Measurements from ENCODE around the gene CNGB1.

CNGB1 gene

DNA sequence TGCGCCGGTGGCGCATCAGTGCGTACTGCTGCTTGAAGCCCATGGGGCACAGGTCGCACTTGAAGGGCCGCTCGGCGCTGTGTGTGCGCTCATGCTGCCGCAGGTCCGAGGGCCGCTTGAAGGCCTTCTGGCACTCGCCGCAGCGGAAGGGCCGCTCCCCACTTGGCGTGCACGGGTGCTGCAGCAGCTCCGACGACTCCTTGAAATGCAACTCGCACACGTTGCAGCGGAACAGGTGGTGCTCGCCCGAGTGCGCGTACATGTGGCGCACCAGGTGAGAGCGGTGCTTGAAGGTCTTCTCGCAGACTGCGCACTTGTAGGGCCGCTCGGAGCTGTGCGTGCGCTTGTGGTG is 26.2 kb upstream of the CNGB1 start:
- Histone ChIP-seq H3K9ac (ENCODE audit: low read length) (no peak overlapping the region), H3K36me3 (ENCODE audit: control insufficient read depth in 1 of 2, insufficient read depth in 2 of 2, low read length in 2 of 2) (peaks cover 17 to 31% of the 10 kb centered on the region in 2 experiments), H3K9me3 (ENCODE audit: insufficient read depth, low read depth, low read length) (no peaks in the 10 kb centered on the region), H3K4me1 (ENCODE audit: control insufficient read depth in 1 of 2, insufficient read depth in 2 of 2, low read length in 2 of 2) (peaks cover 29 to 41% of the 10 kb centered on the region in 2 experiments), H2BK12ac (ENCODE audit: low read length) (no peak overlapping the region), H4K12ac (ENCODE audit: low read depth, low read length) (no peak overlapping the region), H3K27me3 (ENCODE audit: insufficient read depth, low read length) (no peaks in the 10 kb centered on the region), H3K27ac (ENCODE audit: low read depth, low read length) (no peak overlapping the region), H3K4ac (ENCODE audit: low read depth, low read length) (no peak overlapping the region), H3K23ac (ENCODE audit: low read length) (no peak overlapping the region), H2AK5ac (ENCODE audit: low read length) (no peak overlapping the region), H3K14ac (ENCODE audit: low read length) (no peak overlapping the region), H3K4me3 (ENCODE audit: low read depth, low read length) (no peak overlapping the region), H3K18ac (ENCODE audit: low read length) (no peak overlapping the region), H3K79me2 (ENCODE audit: control insufficient read depth, insufficient read depth, low read length, poor library complexity) (peaks cover 6% of the 10 kb centered on the region), H2AFZ (ENCODE audit: insufficient read depth, low read length, poor library complexity) (no peak overlapping the region), H4K8ac (ENCODE audit: low read depth, low read length) (no peak overlapping the region), H2BK120ac (ENCODE audit: insufficient read depth, low read length, poor library complexity) (no peak overlapping the region), H3K79me1 (ENCODE audit: low read length) (peaks cover 17% of the 10 kb centered on the region), H3K4me2 (ENCODE audit: low read length) (no peak overlapping the region), H4K91ac (ENCODE audit: low read depth, low read length) (no peak overlapping the region), H2BK5ac (ENCODE audit: low read depth, low read length, poor library complexity) (no peak overlapping the region)
- no peak for DNase-seq
- no CpG with 5 or more reads among the region's 35 CpGs for WGBS (ENCODE audit: extremely low coverage, insufficient coverage, insufficient read length)

- no peak overlapping the region for H3K4ac ChIP-seq (ENCODE audit: low read depth, low read length)
- H3K27me3 ChIP-seq (ENCODE audit: insufficient read depth, low read length): no peaks in the 10 kb centered on the region
- H2BK120ac ChIP-seq (ENCODE audit: insufficient read depth, low read length, poor library complexity): no peak overlapping the region
- H2BK12ac ChIP-seq (ENCODE audit: low read length): no peak overlapping the region
- no peak overlapping the region for H4K12ac ChIP-seq (ENCODE audit: low read depth, low read length)
- no peak overlapping the region for H3K4me3 ChIP-seq (ENCODE audit: low read depth, low read length)
- no peak overlapping the region for H4K91ac ChIP-seq (ENCODE audit: low read depth, low read length)
- no peak overlapping the region for H3K27ac ChIP-seq (ENCODE audit: low read depth, low read length)
- peaks cover 17% of the 10 kb centered on the region for H3K79me1 ChIP-seq (ENCODE audit: low read length)
- no CpG with 5 or more reads among the region's 62 CpGs for WGBS (ENCODE audit: extremely low coverage, insufficient coverage, insufficient read length)
- peaks cover 6% of the 10 kb centered on the region for H3K79me2 ChIP-seq (ENCODE audit: control insufficient read depth, insufficient read depth, low read length, poor library complexity)
- no peak overlapping the region for H3K23ac ChIP-seq (ENCODE audit: low read length)
- no peak for DNase-seq
- no peaks in the 10 kb centered on the region for H3K9me3 ChIP-seq (ENCODE audit: insufficient read depth, low read depth, low read length)
- H3K18ac ChIP-seq (ENCODE audit: low read length): no peak overlapping the region
- no peak overlapping the region for H4K8ac ChIP-seq (ENCODE audit: low read depth, low read length)
- no peak overlapping the region for H3K4me2 ChIP-seq (ENCODE audit: low read length)
- no peak overlapping the region for H2AK5ac ChIP-seq (ENCODE audit: low read length)
- no peak overlapping the region for H2AFZ ChIP-seq (ENCODE audit: insufficient read depth, low read length, poor library complexity)
- H3K14ac ChIP-seq (ENCODE audit: low read length): no peak overlapping the region
- no peak overlapping the region for H3K9ac ChIP-seq (ENCODE audit: low read length)
- H3K36me3 ChIP-seq (ENCODE audit: control insufficient read depth in 1 of 2, insufficient read depth in 2 of 2, low read length in 2 of 2): peaks cover 17 to 31% of the 10 kb centered on the region in 2 experiments
- no peak overlapping the region for H2BK5ac ChIP-seq (ENCODE audit: low read depth, low read length, poor library complexity)
- H3K4me1 ChIP-seq (ENCODE audit: control insufficient read depth in 1 of 2, insufficient read depth in 2 of 2, low read length in 2 of 2): peaks cover 29 to 42% of the 10 kb centered on the region in 2 experiments
Observed at GRCh38 chr16:57996406-57997175, 25.7 kb upstream of the CNGB1 start.

- no peak overlapping the region for H4K12ac ChIP-seq (ENCODE audit: low read depth, low read length)
- peaks cover 12% of the 10 kb centered on the region for H3K79me1 ChIP-seq (ENCODE audit: low read length)
- no peak overlapping the region for H4K8ac ChIP-seq (ENCODE audit: low read depth, low read length)
- no peak overlapping the region for H3K14ac ChIP-seq (ENCODE audit: low read length)
- H3K4me3 ChIP-seq (ENCODE audit: low read depth, low read length): peak overlapping the region; percentile 11
- no peak overlapping the region for H2AK5ac ChIP-seq (ENCODE audit: low read length)
- no peak overlapping the region for H3K18ac ChIP-seq (ENCODE audit: low read length)
- H3K4me1 ChIP-seq (ENCODE audit: control insufficient read depth in 1 of 2, insufficient read depth in 2 of 2, low read length in 2 of 2): peaks cover 29 to 42% of the 10 kb centered on the region in 2 experiments
- no peak overlapping the region for H3K4me2 ChIP-seq (ENCODE audit: low read length)
- DNase-seq: no peak
- H2BK5ac ChIP-seq (ENCODE audit: low read depth, low read length, poor library complexity): no peak overlapping the region
- no peaks in the 10 kb centered on the region for H3K27me3 ChIP-seq (ENCODE audit: insufficient read depth, low read length)
- no peak overlapping the region for H3K4ac ChIP-seq (ENCODE audit: low read depth, low read length)
- H3K79me2 ChIP-seq (ENCODE audit: control insufficient read depth, insufficient read depth, low read length, poor library complexity): peaks cover 4% of the 10 kb centered on the region
- no peak overlapping the region for H3K27ac ChIP-seq (ENCODE audit: low read depth, low read length)
- H3K9ac ChIP-seq (ENCODE audit: low read length): no peak overlapping the region
- H3K23ac ChIP-seq (ENCODE audit: low read length): no peak overlapping the region
- no peak overlapping the region for H2BK12ac ChIP-seq (ENCODE audit: low read length)
- peaks cover 17 to 31% of the 10 kb centered on the region in 2 experiments for H3K36me3 ChIP-seq (ENCODE audit: control insufficient read depth in 1 of 2, insufficient read depth in 2 of 2, low read length in 2 of 2)
- WGBS (ENCODE audit: extremely low coverage, insufficient coverage, insufficient read length): no CpG with 5 or more reads among the region's 18 CpGs
- no peak overlapping the region for H2BK120ac ChIP-seq (ENCODE audit: insufficient read depth, low read length, poor library complexity)
- no peaks in the 10 kb centered on the region for H3K9me3 ChIP-seq (ENCODE audit: insufficient read depth, low read depth, low read length)
- no peak overlapping the region for H2AFZ ChIP-seq (ENCODE audit: insufficient read depth, low read length, poor library complexity)
- no peak overlapping the region for H4K91ac ChIP-seq (ENCODE audit: low read depth, low read length)
Observed at GRCh38 chr16:57995721-57996405, 24.9 kb upstream of the CNGB1 start.

GRCh38 chr16:57994778-57995177 is 23.9 kb upstream of the CNGB1 start:
- H3K23ac ChIP-seq (ENCODE audit: low read length): no peak overlapping the region
- no peak overlapping the region for H3K4ac ChIP-seq (ENCODE audit: low read depth, low read length)
- no peak overlapping the region for H2BK5ac ChIP-seq (ENCODE audit: low read depth, low read length, poor library complexity)
- peaks cover 28 to 40% of the 10 kb centered on the region in 2 experiments for H3K4me1 ChIP-seq (ENCODE audit: control insufficient read depth in 1 of 2, insufficient read depth in 2 of 2, low read length in 2 of 2)
- WGBS (ENCODE audit: extremely low coverage, insufficient coverage, insufficient read length): no CpG with 5 or more reads among the region's 4 CpGs
- H4K91ac ChIP-seq (ENCODE audit: low read depth, low read length): no peak overlapping the region
- no peak overlapping the region for H4K8ac ChIP-seq (ENCODE audit: low read depth, low read length)
- no peak overlapping the region for H3K4me3 ChIP-seq (ENCODE audit: low read depth, low read length)
- peaks cover 17 to 31% of the 10 kb centered on the region in 2 experiments for H3K36me3 ChIP-seq (ENCODE audit: control insufficient read depth in 1 of 2, insufficient read depth in 2 of 2, low read length in 2 of 2)
- no peak overlapping the region for H3K9ac ChIP-seq (ENCODE audit: low read length)
- H3K18ac ChIP-seq (ENCODE audit: low read length): no peak overlapping the region
- H2AK5ac ChIP-seq (ENCODE audit: low read length): no peak overlapping the region
- H3K79me1 ChIP-seq (ENCODE audit: low read length): peaks cover 8% of the 10 kb centered on the region
- no peak overlapping the region for H2BK12ac ChIP-seq (ENCODE audit: low read length)
- H3K27ac ChIP-seq (ENCODE audit: low read depth, low read length): no peak overlapping the region
- no peak overlapping the region for H3K14ac ChIP-seq (ENCODE audit: low read length)
- H3K4me2 ChIP-seq (ENCODE audit: low read length): no peak overlapping the region
- no peak overlapping the region for H4K12ac ChIP-seq (ENCODE audit: low read depth, low read length)
- no peak overlapping the region for H2AFZ ChIP-seq (ENCODE audit: insufficient read depth, low read length, poor library complexity)
- no peaks in the 10 kb centered on the region for H3K9me3 ChIP-seq (ENCODE audit: insufficient read depth, low read depth, low read length)
- no peak overlapping the region for H2BK120ac ChIP-seq (ENCODE audit: insufficient read depth, low read length, poor library complexity)
- H3K27me3 ChIP-seq (ENCODE audit: insufficient read depth, low read length): no peaks in the 10 kb centered on the region
- peak; percentile 68 to 69 for DNase-seq
- peaks cover 2% of the 10 kb centered on the region for H3K79me2 ChIP-seq (ENCODE audit: control insufficient read depth, insufficient read depth, low read length, poor library complexity)

Data from trophoblast cell (in vitro differentiated cells and primary cell).